PFSK-1 (cell line): ENCODE measurements around the gene SH2D5.

Experiments
- FOXP2 ChIP-seq: optimal IDR thresholded peaks from 2 replicates; pipeline ENCODE3; 2011; ENCODE audit warnings: borderline replicate concordance, control low read depth, inconsistent platforms; ENCODE audit not compliant: insufficient read depth; ENCODE audit errors: extremely low read length, extremely low read depth
- POLR2AphosphoS5 ChIP-seq: IDR thresholded peaks from 2 replicates; pipeline ENCODE4 v1.6.1; 2012; ENCODE audit warnings: low read depth, mild to moderate bottlenecking, control low read depth, low read length, moderate library complexity
- REST ChIP-seq, 2 experiments: IDR thresholded peaks; 2 replicates each; pipeline versions ENCODE4 v1.6.1 to v1.8.0; 2011 to 2012; ENCODE audit warnings: low read depth in 2 of 2, low read length in 2 of 2, control low read depth in 1 of 2, inconsistent platforms in 1 of 2, mild to moderate bottlenecking in 1 of 2, moderate library complexity in 1 of 2; ENCODE audit not compliant: insufficient read depth in 1 of 2
- SIN3A ChIP-seq: IDR thresholded peaks from 2 replicates; pipeline ENCODE4 v1.6.1; 2012; ENCODE audit warnings: mild to moderate bottlenecking, low read length, moderate library complexity, borderline replicate concordance; ENCODE audit not compliant: insufficient read depth
- TAF1 ChIP-seq: IDR thresholded peaks from 2 replicates; pipeline ENCODE4 v1.6.1; 2012; ENCODE audit warnings: low read length, control low read depth, borderline replicate concordance; ENCODE audit not compliant: insufficient read depth

Gene SH2D5

GRCh38 chr1:20763417-20763816, 30.9 kb upstream of the SH2D5 start:
- TF ChIP-seq FOXP2 (no peak), TAF1 (no peak), SIN3A (no peak)

GRCh38 chr1:20760322-20760721, 27.8 kb upstream of the SH2D5 start:
- TF ChIP-seq REST (IDR thresholded peaks at IDR 0.05; ENCODE audit: insufficient read depth in 1 of 2, low read depth in 2 of 2, low read length in 2 of 2) = no peak
- TF ChIP-seq TAF1 = no peak
- no peak for TF ChIP-seq POLR2AphosphoS5
- TF ChIP-seq FOXP2 = no peak
- no peak for TF ChIP-seq SIN3A

- TF ChIP-seq TAF1 (no peak), FOXP2 (no peak), REST (IDR thresholded peaks at IDR 0.05; ENCODE audit: insufficient read depth in 1 of 2, low read depth in 2 of 2, low read length in 2 of 2) (no peak), POLR2AphosphoS5 (no peak), SIN3A (no peak)
Observed at GRCh38 chr1:20753589-20753988, 21.1 kb upstream of the SH2D5 start.

GRCh38 chr1:20751462-20751990, 19.0 kb upstream of the SH2D5 start:
- TF ChIP-seq SIN3A (no peak), POLR2AphosphoS5 (no peak), TAF1 (no peak), REST (IDR thresholded peaks at IDR 0.05; ENCODE audit: insufficient read depth in 1 of 2, low read depth in 2 of 2, low read length in 2 of 2) (no peak), FOXP2 (no peak)

GRCh38 chr1:20742671-20743070, 10.2 kb upstream of the SH2D5 start:
- TF ChIP-seq SIN3A (no peak), POLR2AphosphoS5 (no peak), TAF1 (no peak), FOXP2 (no peak), REST (IDR thresholded peaks at IDR 0.05; ENCODE audit: insufficient read depth in 1 of 2, low read depth in 2 of 2, low read length in 2 of 2) (no peak)
